K562 (cell line): ENCODE measurements around the gene TAS1R3. TPM values are rescaled to one million over a fixed set of nuclear protein-coding genes. Genes with fewer than 3 reads are reported as not detected.

Source experiments
- ARID4B ChIP-seq: sonication (generic); formaldehyde crosslinking; IDR thresholded peaks from 2 replicates; pipeline ENCODE4 v1.8.0; 2022; ENCODE audit warnings: mild to moderate bottlenecking, missing genetic modification reagents
- BCOR ChIP-seq: fragments of 450-650 bp; IDR thresholded peaks from 2 replicates; pipeline ENCODE4 v1.6.1; 2016
- CBX1 ChIP-seq: sonication (generic); IDR thresholded peaks from 2 replicates; pipeline ENCODE4 v1.6.1; 2016; ENCODE audit warnings: antibody characterized with exemption, low read depth, mild to moderate bottlenecking
- DMBX1 ChIP-seq: fragments of 250-450 bp; sonication (Bioruptor Pico); IDR thresholded peaks from 2 replicates; pipeline ENCODE4 v1.8.0; 2022; ENCODE audit warnings: inconsistent platforms, mild to moderate bottlenecking, moderate library complexity, borderline replicate concordance
- FOXK2 ChIP-seq, 2 experiments: fragments of 450-650 bp; IDR thresholded peaks in 1 of 2; conservative IDR thresholded peaks in 1 of 2; 2 replicates each; pipeline ENCODE4 v1.6.1; 2016; ENCODE audit warnings: low read depth in 2 of 2, mild to moderate bottlenecking in 1 of 2
- FOXO4 ChIP-seq: fragments of 450-650 bp; formaldehyde crosslinking; IDR thresholded peaks from 2 replicates; pipeline ENCODE4 v1.4.0; 2020; ENCODE audit warnings: mild to moderate bottlenecking, moderate library complexity
- HIVEP1 ChIP-seq: fragments of 250-450 bp; sonication (Bioruptor Pico); IDR thresholded peaks from 2 replicates; pipeline ENCODE4 v1.4.0; 2020; ENCODE audit warnings: mild to moderate bottlenecking
- MAZ ChIP-seq, 2 experiments: fragments of 450-650 bp in 1 of 2; sonication (generic) in 1 of 2; formaldehyde crosslinking; IDR thresholded peaks in 1 of 2; conservative IDR thresholded peaks in 1 of 2; 2 replicates each; pipeline versions ENCODE4 v1.4.0 to v1.5.0; 2020; ENCODE audit warnings: mild to moderate bottlenecking in 1 of 2, missing genetic modification reagents in 1 of 2
- PML ChIP-seq: IDR thresholded peaks from 2 replicates; pipeline ENCODE4 v1.6.1; 2012; ENCODE audit warnings: low read length, inconsistent platforms
- RBM22 ChIP-seq: fragments of 200-400 bp; formaldehyde crosslinking; IDR thresholded peaks from 2 replicates; pipeline ENCODE4 v1.6.1; 2018; ENCODE audit warnings: low read length, low read depth; ENCODE audit not compliant: poor library complexity, severe bottlenecking
- RCOR1 ChIP-seq, 2 experiments: IDR thresholded peaks; 2 replicates each; pipeline ENCODE4 v1.6.1; 2012; ENCODE audit warnings: low read depth in 2 of 2, low read length in 2 of 2, borderline replicate concordance in 1 of 2, improper control_type of control experiment in 1 of 2
- SMAD2 ChIP-seq: fragments of 150-350 bp; IDR thresholded peaks from 2 replicates; pipeline ENCODE4 v1.6.1; 2014; ENCODE audit warnings: low read depth, mild to moderate bottlenecking, low read length
- THRB ChIP-seq: fragments of 450-650 bp; formaldehyde crosslinking; conservative IDR thresholded peaks from 2 replicates; pipeline ENCODE4 v1.4.0; 2022; ENCODE audit warnings: mild to moderate bottlenecking, missing genetic modification characterization
- ZBTB1 ChIP-seq: sonication (generic); formaldehyde crosslinking; IDR thresholded peaks from 2 replicates; pipeline ENCODE4 v1.8.1; 2023; ENCODE audit warnings: missing genetic modification reagents, low read depth, mild to moderate bottlenecking, borderline replicate concordance
- ZNF764 ChIP-seq: fragments of 250-450 bp; sonication (Bioruptor Pico); IDR thresholded peaks from 2 replicates; pipeline ENCODE4 v1.4.0; 2020; ENCODE audit warnings: low read depth, mild to moderate bottlenecking, moderate library complexity
- polyA plus RNA-seq, 8 experiments: library from polyadenylated mRNA; depleted of rRNA in 4 of 8; stranded (reverse) in 5 of 8; unstranded in 3 of 8; fragments of >200 nt; fragmentation: Nextera tagmentation in 2 of 8; fragmentation: Illumina TruSeq in 1 of 8; extraction: Ambion mirVana in 2 of 8; extraction: Trizol in 1 of 8; gene quantifications; 2 replicates each; pipeline versions ENCODE4 v1.2.1 to v1.2.3, GENCODE V29; 2011 to 2014; ENCODE audit warnings: inconsistent platforms in 1 of 8, missing spikeins in 1 of 8
- total RNA-seq, 7 experiments: library from RNA; depleted of rRNA in 6 of 7; stranded (reverse); fragments of >200 nt in 6 of 7; fragmentation: Illumina TruSeq in 2 of 7; extraction: Trizol in 2 of 7; gene quantifications; 2 replicates each; pipeline versions ENCODE4 v1.2.1 to v1.2.3, GENCODE V29; 2011 to 2021; ENCODE audit warnings: low replicate concordance in 1 of 7

The TAS1R3 gene
- total and polyA plus RNA-seq, 9 of the 15 experiments (the other 6 are each of a cell fraction or from before 2014, with no cell fraction given) = 0.07 to 0.13 TPM; not detected in 7

- TF ChIP-seq ARID4B (CRISPR knock-in tag) (no peak), RCOR1 (IDR thresholded peaks at IDR 0.05; ENCODE audit: borderline replicate concordance in 1 of 2, low read depth in 2 of 2, low read length in 2 of 2) (no peak), ZBTB1 (no peak), MAZ (CRISPR knock-in tag; conservative IDR thresholded peaks at IDR 0.05 in 1 of 2, IDR thresholded peaks at IDR 0.05 in 1 of 2) (no peak), SMAD2 (no peak), PML (no peak), DMBX1 (no peak), ZNF764 (no peak), BCOR (no peak), FOXO4 (no peak), CBX1 (peak; percentile 3; the same call in 1 of the 2 replicates), THRB (CRISPR knock-in tag) (no peak), RBM22 (no peak), FOXK2 (conservative IDR thresholded peaks at IDR 0.05 in 1 of 2, IDR thresholded peaks at IDR 0.05 in 1 of 2; ENCODE audit: low read depth in 2 of 2) (no peak), HIVEP1 (CRISPR knock-in tag) (no peak)
Measured at GRCh38 chr1:1354271-1355247, 23.5 kb downstream of the TAS1R3 start (continued).
